IMR-90 (cell line): ENCODE results near the gene RNF151.
"Not testable (repeated sequence)": the region's sequence is repeated elsewhere in the genome, so short reads cannot be mapped to it uniquely, and the experiment has no call there.

ENCODE experiments used
- CTCF ChIP-seq: conservative IDR thresholded peaks from 2 replicates; pipeline ENCODE4 v1.5.1; 2012; ENCODE audit warnings: mild to moderate bottlenecking, low read depth, low read length, improper control_type of control experiment
- MAFK ChIP-seq: IDR thresholded peaks from 2 replicates; pipeline ENCODE4 v1.6.1; 2012; ENCODE audit warnings: low read depth, low read length, improper control_type of control experiment
- MAZ ChIP-seq: IDR thresholded peaks from 2 replicates; pipeline ENCODE4 v1.6.1; 2012; ENCODE audit warnings: low read depth, mild to moderate bottlenecking, low read length, improper control_type of control experiment, moderate library complexity, borderline replicate concordance
- MXI1 ChIP-seq: IDR thresholded peaks from 2 replicates; pipeline ENCODE4 v1.6.1; 2012; ENCODE audit warnings: low read depth, mild to moderate bottlenecking, low read length, moderate library complexity, borderline replicate concordance
- POLR2A ChIP-seq: IDR thresholded peaks from 2 replicates; pipeline ENCODE4 v1.6.1; 2012; ENCODE audit warnings: mild to moderate bottlenecking, low read depth, low read length
- RFX5 ChIP-seq: IDR thresholded peaks from 2 replicates; pipeline ENCODE4 v1.8.0; 2012; ENCODE audit warnings: low read depth, mild to moderate bottlenecking, low read length, moderate library complexity
- TF ChIP-seq, protein P1 (sequence below): fragments of 150-350 bp; IDR thresholded peaks from 2 replicates; pipeline ENCODE4 v1.6.1; 2016; ENCODE audit warnings: low read depth, mild to moderate bottlenecking, low read length, moderate library complexity, borderline replicate concordance
- TF ChIP-seq, protein P2 (sequence below): fragments of 150-350 bp; IDR thresholded peaks from 2 replicates; pipeline ENCODE4 v1.6.1; 2017; ENCODE audit warnings: mild to moderate bottlenecking, antibody characterized with exemption, low read length, low read depth

DNA sequence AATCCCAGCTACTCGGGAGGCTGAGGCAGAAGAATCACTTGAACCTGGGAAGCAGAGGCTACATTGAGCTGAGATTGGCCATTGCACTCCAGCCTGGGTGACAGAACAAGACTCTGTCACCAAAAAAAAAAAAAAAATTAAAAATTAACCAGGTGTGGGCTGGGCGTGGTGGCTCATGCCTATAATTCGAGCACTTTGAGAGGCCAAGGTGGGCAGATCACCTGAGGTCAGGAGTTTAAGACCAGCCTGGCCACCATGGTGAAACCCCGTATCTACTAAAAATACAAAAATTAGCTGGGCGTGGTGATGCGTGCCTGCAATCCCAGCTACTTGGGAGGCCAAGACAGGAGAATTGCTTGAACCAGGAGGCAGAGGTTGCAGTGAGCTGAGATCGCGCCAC, 26.8 kb upstream of the RNF151 start:
- not testable (repeated sequence) for TF ChIP-seq CTCF, MAZ, POLR2A, RFX5, MXI1, MAFK
- TF ChIP-seq, protein P1, sequence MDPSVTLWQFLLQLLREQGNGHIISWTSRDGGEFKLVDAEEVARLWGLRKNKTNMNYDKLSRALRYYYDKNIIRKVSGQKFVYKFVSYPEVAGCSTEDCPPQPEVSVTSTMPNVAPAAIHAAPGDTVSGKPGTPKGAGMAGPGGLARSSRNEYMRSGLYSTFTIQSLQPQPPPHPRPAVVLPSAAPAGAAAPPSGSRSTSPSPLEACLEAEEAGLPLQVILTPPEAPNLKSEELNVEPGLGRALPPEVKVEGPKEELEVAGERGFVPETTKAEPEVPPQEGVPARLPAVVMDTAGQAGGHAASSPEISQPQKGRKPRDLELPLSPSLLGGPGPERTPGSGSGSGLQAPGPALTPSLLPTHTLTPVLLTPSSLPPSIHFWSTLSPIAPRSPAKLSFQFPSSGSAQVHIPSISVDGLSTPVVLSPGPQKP = not testable (repeated sequence)
- TF ChIP-seq, protein P2, sequence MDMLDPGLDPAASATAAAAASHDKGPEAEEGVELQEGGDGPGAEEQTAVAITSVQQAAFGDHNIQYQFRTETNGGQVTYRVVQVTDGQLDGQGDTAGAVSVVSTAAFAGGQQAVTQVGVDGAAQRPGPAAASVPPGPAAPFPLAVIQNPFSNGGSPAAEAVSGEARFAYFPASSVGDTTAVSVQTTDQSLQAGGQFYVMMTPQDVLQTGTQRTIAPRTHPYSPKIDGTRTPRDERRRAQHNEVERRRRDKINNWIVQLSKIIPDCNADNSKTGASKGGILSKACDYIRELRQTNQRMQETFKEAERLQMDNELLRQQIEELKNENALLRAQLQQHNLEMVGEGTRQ = not testable (repeated sequence)
